ENCODE results near the gene DPYSL5. TPM values are rescaled to one million over a fixed set of nuclear protein-coding genes. Genes with fewer than 3 reads are reported as not detected.
A peak's percentile ranks its signal among the peaks of the same experiment; 100 is the strongest.

The DPYSL5 gene
- total RNA-seq, 2 experiments from 2014 or later: not detected

GRCh38 chr2:26903676-26904075 lies 55.7 kb downstream of the DPYSL5 start:
- Mint-ChIP-seq H3K4me3 (no peak overlapping the region), H3K9me3 (ENCODE audit: low read depth) (no peaks in the 10 kb centered on the region), H3K27me3 (peaks cover 11% of the 10 kb centered on the region), H3K4me1 (no peaks in the 10 kb centered on the region), H3K27ac (no peak overlapping the region), H3K36me3 (no peaks in the 10 kb centered on the region)
- no peak for DNase-seq
- ATAC-seq: no peak
- CTCF ChIA-PET: interaction anchor here (1.4 to 1.5 kb wide), 2 partner anchors 9 to 58 kb away, joined by 3 read pairs; no protein-coding TSS in a partner anchor

- H3K27me3 Mint-ChIP-seq: peaks cover 19% of the 10 kb centered on the region
- CTCF ChIA-PET: no interaction called here
- H3K4me3 Mint-ChIP-seq: no peak overlapping the region
Observed at GRCh38 chr2:26904839-26905238, 56.9 kb downstream of the DPYSL5 start.

GRCh38 chr2:26905341-26906198 lies 57.6 kb downstream of the DPYSL5 start:
- ATAC-seq (no peak), DNase-seq (no peak)
- Mint-ChIP-seq H3K27ac (no peak overlapping the region), H3K4me1 (no peaks in the 10 kb centered on the region), H3K27me3 (peaks cover 25% of the 10 kb centered on the region), H3K4me3 (no peak overlapping the region), H3K9me3 (ENCODE audit: low read depth) (no peaks in the 10 kb centered on the region), H3K36me3 (no peaks in the 10 kb centered on the region)
- CTCF ChIA-PET: no interaction called here

More at GRCh38 chr2:26904839-26905238, 56.9 kb downstream of the DPYSL5 start:
- H3K4me1 Mint-ChIP-seq: no peaks in the 10 kb centered on the region
- no peaks in the 10 kb centered on the region for H3K9me3 Mint-ChIP-seq (ENCODE audit: low read depth)
- H3K27ac Mint-ChIP-seq: no peak overlapping the region
- ATAC-seq: no peak
- H3K36me3 Mint-ChIP-seq: no peaks in the 10 kb centered on the region
- DNase-seq: no peak

- no peaks in the 10 kb centered on the region for H3K4me1 Mint-ChIP-seq
- no peaks in the 10 kb centered on the region for H3K36me3 Mint-ChIP-seq
- ATAC-seq: no peak
- CTCF ChIA-PET: interaction anchor here (1.8 kb wide), 2 partner anchors 27 to 61 kb away, joined by 3 to 7 read pairs; no protein-coding TSS in a partner anchor
- no peak overlapping the region for H3K4me3 Mint-ChIP-seq
- no peak overlapping the region for H3K27ac Mint-ChIP-seq
- H3K27me3 Mint-ChIP-seq: peaks cover 36% of the 10 kb centered on the region
- DNase-seq: no peak
- no peaks in the 10 kb centered on the region for H3K9me3 Mint-ChIP-seq (ENCODE audit: low read depth)
Observed at GRCh38 chr2:26907416-26907815, 59.5 kb downstream of the DPYSL5 start.

GRCh38 chr2:26910176-26910575 lies 62.2 kb downstream of the DPYSL5 start:
- no peak overlapping the region for H3K27ac Mint-ChIP-seq
- H3K27me3 Mint-ChIP-seq: peaks cover 42% of the 10 kb centered on the region
- ATAC-seq: no peak
- H3K36me3 Mint-ChIP-seq: no peaks in the 10 kb centered on the region
- DNase-seq: no peak
- CTCF ChIA-PET: interaction anchor here (1.3 kb wide), 1 partner anchor 33 kb away, joined by 5 read pairs; no protein-coding TSS in a partner anchor
- H3K4me3 Mint-ChIP-seq: no peak overlapping the region
- H3K4me1 Mint-ChIP-seq: no peaks in the 10 kb centered on the region
- no peaks in the 10 kb centered on the region for H3K9me3 Mint-ChIP-seq (ENCODE audit: low read depth)

GRCh38 chr2:26911911-26912861 lies 64.3 kb downstream of the DPYSL5 start:
- H3K4me1 Mint-ChIP-seq: no peaks in the 10 kb centered on the region
- DNase-seq (no peak), ATAC-seq (no peak)
- H3K27me3 Mint-ChIP-seq: peaks cover 39% of the 10 kb centered on the region
- H3K4me3 Mint-ChIP-seq: no peak overlapping the region
- CTCF ChIA-PET: interaction anchor here (0.9 to 2.0 kb wide), 2 partner anchors 9 to 11 kb away, joined by 3 to 6 read pairs; no protein-coding TSS in a partner anchor
- no peak overlapping the region for H3K27ac Mint-ChIP-seq
- no peaks in the 10 kb centered on the region for H3K36me3 Mint-ChIP-seq
- H3K9me3 Mint-ChIP-seq (ENCODE audit: low read depth): no peaks in the 10 kb centered on the region

GRCh38 chr2:26913606-26913998 lies 65.7 kb downstream of the DPYSL5 start:
- Mint-ChIP-seq H3K4me1 (no peaks in the 10 kb centered on the region), H3K4me3 (no peak overlapping the region), H3K27me3 (peaks cover 31% of the 10 kb centered on the region), H3K36me3 (no peaks in the 10 kb centered on the region), H3K27ac (no peak overlapping the region), H3K9me3 (ENCODE audit: low read depth) (no peaks in the 10 kb centered on the region)
- CTCF ChIA-PET: interaction anchor here (0.9 to 2.0 kb wide), 3 partner anchors 9 to 27 kb away, joined by 3 to 6 read pairs (median 4); no protein-coding TSS in a partner anchor
- DNase-seq (no peak), ATAC-seq (no peak)

GRCh38 chr2:26913999-26914658 lies 66.2 kb downstream of the DPYSL5 start:
- CTCF ChIA-PET: interaction anchor here (1.0 to 1.1 kb wide), 2 partner anchors 27 to 29 kb away, joined by 3 to 4 read pairs; no protein-coding TSS in a partner anchor
- no peaks in the 10 kb centered on the region for H3K9me3 Mint-ChIP-seq (ENCODE audit: low read depth)
- no peaks in the 10 kb centered on the region for H3K36me3 Mint-ChIP-seq
- H3K27ac Mint-ChIP-seq: no peak overlapping the region
- no peak overlapping the region for H3K4me3 Mint-ChIP-seq
- H3K27me3 Mint-ChIP-seq: peaks cover 27% of the 10 kb centered on the region
- peak; percentile 30 for DNase-seq
- ATAC-seq: no peak
- H3K4me1 Mint-ChIP-seq: no peaks in the 10 kb centered on the region

- Mint-ChIP-seq H3K27me3 (peaks cover 23% of the 10 kb centered on the region), H3K9me3 (ENCODE audit: low read depth) (no peaks in the 10 kb centered on the region), H3K27ac (no peak overlapping the region), H3K4me1 (no peaks in the 10 kb centered on the region), H3K36me3 (no peaks in the 10 kb centered on the region), H3K4me3 (no peak overlapping the region)
- DNase-seq (peak; percentile 9), ATAC-seq (no peak)
- CTCF ChIA-PET: interaction anchor here (1.0 to 2.7 kb wide), 3 partner anchors 26 to 69 kb away, joined by 3 to 8 read pairs (median 4); no protein-coding TSS in a partner anchor
Observed at GRCh38 chr2:26914659-26915310, 66.9 kb downstream of the DPYSL5 start.

GRCh38 chr2:26915316-26915715 lies 67.4 kb downstream of the DPYSL5 start:
- CTCF ChIA-PET: interaction anchor here (1.1 to 2.7 kb wide), 2 partner anchors 28 to 69 kb away, joined by 3 to 8 read pairs; no protein-coding TSS in a partner anchor
- no peak overlapping the region for H3K27ac Mint-ChIP-seq
- no peaks in the 10 kb centered on the region for H3K9me3 Mint-ChIP-seq (ENCODE audit: low read depth)
- H3K4me3 Mint-ChIP-seq: no peak overlapping the region
- DNase-seq: no peak
- ATAC-seq: no peak
- H3K27me3 Mint-ChIP-seq: peaks cover 18% of the 10 kb centered on the region
- H3K4me1 Mint-ChIP-seq: no peaks in the 10 kb centered on the region
- H3K36me3 Mint-ChIP-seq: no peaks in the 10 kb centered on the region

GRCh38 chr2:26916128-26916692 lies 68.3 kb downstream of the DPYSL5 start:
- DNase-seq (no peak), ATAC-seq (no peak)
- no peak overlapping the region for H3K27ac Mint-ChIP-seq
- CTCF ChIA-PET: interaction anchor here (2.7 kb wide), 1 partner anchor 70 kb away, joined by 8 read pairs; no protein-coding TSS in a partner anchor
- H3K27me3 Mint-ChIP-seq: peaks cover 15% of the 10 kb centered on the region
- H3K4me3 Mint-ChIP-seq: no peak overlapping the region
- H3K4me1 Mint-ChIP-seq: no peaks in the 10 kb centered on the region
- H3K9me3 Mint-ChIP-seq (ENCODE audit: low read depth): no peaks in the 10 kb centered on the region
- H3K36me3 Mint-ChIP-seq: no peaks in the 10 kb centered on the region
